GM15510 (cell line): ENCODE measurements around the gene TBC1D17.

Experiments used
- POLR2A ChIP-seq: IDR thresholded peaks from 3 replicates; pipeline ENCODE4 v1.6.1; 2011; ENCODE audit warnings: borderline replicate concordance; ENCODE audit not compliant: insufficient read length; ENCODE audit errors: extremely low read depth

TBC1D17 gene

DNA sequence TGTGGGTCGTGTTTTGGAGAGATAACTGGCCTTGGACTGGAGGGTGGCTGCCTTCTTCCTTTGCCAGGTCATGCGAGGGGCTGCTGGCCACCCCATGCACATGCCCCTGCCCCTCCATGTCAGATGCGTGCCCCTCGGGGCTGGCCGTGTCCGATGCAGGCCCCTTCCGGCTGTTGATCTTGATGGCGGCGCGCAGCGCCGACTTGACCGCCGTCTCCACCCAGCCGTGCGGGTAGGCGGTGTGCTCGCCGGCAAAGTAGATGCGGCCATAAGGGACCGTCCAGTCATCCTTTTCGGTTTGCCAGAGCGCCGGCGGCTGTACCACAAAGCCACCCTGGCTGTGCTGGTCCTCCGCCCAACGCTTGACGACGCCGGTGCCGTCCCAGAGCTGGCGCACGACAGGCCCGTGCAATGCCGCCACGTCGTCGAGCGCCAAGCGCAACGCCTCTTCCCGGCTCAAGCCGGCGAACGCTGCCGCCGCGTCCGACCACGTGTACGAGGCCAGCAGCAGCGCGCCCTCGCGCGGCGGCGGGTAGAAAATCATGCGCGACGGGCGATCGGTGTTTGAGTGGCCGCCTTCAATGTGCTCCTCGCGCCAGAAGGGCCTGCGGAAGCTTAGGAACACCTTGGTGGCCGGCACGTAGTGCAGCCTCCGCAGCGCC is 12.3 kb downstream of the TBC1D17 start:
- TF ChIP-seq POLR2A, result no peak

DNA sequence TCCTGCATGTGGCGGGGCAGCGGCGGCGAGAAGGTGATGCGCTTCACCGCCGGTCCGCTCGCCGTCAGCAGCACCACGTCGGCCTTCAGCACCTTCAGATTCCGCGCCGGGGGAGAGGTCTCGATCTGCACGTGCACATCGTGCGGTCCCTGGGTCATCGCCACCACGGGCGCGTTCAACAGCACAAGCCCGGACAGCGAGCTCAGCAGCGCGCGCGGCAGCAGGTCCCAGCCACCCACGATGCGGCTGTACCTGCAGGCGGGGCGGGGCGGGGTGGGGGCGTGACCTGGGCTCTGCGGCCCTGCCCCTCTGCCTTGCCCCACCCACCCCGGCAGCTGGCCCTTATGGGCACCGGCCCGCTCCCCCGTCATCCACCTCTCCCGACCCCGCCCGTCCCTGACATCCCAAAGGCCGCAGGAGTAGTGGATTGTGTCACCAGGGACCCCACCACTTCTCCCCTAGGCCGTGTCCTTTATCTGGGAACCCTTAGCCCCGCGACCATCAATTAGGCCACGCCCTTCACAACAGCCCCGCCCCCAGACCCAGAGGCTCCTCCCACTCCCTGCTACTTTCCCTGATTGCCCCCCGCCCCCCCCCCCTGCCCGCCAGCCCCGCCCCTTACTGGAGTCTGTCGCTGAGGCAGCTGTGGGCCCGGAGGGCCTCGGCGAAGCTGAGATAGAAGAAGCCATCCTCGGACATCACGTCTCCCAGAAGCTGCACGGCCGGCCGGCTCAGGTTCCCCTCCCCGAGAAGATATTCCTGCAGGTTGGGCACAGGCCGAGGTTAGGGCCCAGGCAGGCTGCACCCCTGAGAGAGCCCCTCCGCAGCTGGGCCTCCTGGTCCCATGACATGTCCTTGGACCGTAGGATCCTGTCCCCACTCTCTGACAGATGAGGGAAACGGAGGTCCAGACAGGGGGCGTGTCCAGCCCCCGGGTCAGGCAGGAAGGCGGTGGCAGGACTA is 13.1 kb downstream of the TBC1D17 start:
- TF ChIP-seq POLR2A, result peak; percentile 52

DNA sequence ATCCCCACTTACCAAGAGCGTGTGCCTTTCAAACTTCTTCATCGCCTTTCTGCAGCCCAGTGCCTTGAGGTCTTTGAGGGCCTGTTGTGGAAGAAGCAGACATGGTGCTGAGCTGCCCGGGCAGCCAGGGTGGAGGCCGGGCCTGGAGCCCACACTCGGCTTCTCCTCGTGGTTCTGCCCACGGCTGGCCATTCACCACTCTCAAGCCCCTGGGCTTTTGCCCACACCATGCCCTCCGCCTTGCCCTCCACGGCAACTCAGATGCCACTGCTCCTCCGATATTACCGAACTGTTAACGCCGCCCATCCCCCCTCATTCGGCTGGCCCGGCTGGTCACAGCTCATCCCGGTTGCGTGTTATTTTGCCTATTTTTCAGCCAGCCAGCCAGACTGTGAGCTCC is 13.9 kb downstream of the TBC1D17 start:
- TF ChIP-seq POLR2A, result no peak

DNA sequence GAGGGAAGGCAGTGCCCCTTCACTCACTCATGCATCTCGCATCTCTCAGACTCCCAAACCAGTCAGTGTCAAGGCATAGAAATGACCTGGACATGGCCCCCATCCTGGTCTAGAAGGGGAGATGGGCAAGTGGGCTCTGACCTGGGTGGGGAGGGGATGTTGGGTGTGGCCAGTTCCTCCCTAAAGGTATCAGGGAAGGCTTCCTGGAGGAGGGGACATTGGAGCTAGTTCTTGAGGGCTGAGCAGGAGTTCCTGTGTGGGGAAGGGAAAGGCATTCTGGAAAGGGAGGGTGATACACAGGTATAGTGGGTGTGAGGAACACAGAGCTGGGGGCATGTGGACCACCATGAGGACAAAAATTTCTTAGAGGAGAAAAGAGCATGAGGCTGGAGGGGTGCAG is 15.2 kb downstream of the TBC1D17 start:
- TF ChIP-seq POLR2A, result no peak

DNA sequence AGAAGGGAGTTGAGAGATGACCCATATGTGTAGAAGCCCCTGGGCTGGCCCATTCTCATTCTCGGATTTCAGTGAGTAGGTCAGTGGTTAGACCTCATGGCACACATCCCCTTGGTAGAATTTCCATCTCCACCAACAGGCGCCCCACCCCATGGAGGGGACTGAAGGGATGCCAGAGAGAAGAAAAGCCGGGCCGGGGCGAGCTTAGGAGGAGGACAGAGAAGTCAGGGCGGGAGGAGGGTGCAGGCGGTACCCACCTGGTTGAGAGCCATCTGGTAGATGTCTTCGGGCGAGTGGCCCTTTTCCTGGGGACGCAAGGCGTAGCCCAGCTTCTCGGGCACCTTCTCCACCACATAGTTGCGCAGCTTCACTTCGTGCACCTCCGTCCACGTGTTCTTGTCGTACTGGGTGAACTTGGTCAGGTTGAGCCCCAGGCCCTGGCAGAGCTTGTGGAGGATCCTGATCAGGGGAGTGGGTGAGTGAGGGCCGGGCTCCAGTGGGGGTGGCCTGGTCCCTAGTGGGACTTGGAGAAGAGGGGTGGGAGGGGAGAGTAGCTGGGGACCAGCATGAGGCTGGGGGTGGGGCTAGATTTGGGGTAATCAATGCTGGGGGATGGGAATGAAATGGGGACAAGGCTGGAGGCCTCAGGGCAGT is 16.6 kb downstream of the TBC1D17 start:
- TF ChIP-seq POLR2A, result no peak

DNA sequence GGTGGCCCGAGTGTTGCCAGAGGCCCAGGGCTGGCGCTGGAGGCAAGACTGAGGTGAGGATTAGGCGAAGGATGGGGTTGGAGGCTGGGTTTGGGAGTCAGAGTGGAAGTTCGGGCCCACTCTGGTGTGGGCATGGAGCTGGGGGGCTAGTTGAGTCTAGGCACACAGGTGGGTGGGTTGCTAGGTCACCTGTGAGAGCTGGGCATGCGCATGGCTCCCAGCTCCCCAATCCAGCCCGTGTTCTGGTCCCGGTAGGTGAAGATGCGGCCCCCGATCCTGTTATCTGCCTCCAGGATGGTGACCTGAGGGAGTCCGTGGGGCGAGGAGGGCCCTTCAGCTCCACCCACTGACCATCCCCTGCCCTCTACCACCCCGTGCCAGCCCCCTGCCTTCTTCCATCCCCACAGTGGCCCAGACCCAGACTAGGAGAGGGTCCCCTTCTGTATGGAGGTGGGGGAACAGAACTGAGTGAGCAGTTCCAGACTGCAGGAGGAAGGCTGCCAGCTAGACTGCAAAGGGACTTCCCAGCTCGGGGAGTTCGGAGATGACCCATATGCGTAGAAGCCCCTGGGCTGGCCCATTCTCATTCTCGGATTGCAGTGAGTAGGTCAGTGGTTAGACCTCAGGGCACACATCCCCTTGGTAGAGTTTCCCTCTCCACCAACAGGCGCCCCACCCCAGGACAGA is 17.5 kb downstream of the TBC1D17 start:
- peak; percentile 29 for TF ChIP-seq POLR2A

DNA sequence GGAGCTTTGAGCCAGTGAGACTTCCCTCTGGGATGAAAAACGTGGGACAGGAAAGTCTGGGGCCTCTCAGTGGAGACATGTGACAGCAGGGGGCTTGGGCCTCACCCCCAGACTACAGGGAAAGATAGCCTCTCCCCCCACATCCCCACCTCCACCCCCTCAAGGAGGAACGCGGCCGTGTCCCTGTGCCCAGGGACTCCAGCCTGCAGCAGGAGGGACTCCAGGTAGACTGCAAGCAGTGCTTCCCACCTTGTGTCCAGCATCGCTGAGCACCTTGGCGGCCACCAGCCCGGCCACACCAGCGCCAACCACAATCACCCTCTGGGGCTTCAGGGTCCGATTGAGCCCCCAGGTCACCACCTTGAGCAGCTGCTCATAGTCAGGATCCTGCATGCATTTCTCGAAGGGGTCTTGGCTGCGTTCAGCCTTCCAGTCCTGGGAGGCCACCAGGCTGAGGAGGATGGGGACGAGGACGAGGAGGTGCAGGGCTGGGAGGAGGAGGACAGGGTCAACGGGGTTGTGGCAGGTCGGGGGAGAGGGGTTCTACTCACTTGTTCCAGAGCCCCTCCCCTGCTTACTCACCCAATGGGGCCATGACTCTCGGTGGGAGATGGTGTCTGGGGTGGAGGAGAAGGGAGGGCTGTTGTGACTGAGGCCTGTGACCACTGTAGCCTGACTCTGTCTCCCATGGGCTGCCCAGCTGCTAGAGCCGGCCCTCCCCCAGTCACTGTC is 18.2 kb downstream of the TBC1D17 start:
- peak; percentile 6 for TF ChIP-seq POLR2A

DNA sequence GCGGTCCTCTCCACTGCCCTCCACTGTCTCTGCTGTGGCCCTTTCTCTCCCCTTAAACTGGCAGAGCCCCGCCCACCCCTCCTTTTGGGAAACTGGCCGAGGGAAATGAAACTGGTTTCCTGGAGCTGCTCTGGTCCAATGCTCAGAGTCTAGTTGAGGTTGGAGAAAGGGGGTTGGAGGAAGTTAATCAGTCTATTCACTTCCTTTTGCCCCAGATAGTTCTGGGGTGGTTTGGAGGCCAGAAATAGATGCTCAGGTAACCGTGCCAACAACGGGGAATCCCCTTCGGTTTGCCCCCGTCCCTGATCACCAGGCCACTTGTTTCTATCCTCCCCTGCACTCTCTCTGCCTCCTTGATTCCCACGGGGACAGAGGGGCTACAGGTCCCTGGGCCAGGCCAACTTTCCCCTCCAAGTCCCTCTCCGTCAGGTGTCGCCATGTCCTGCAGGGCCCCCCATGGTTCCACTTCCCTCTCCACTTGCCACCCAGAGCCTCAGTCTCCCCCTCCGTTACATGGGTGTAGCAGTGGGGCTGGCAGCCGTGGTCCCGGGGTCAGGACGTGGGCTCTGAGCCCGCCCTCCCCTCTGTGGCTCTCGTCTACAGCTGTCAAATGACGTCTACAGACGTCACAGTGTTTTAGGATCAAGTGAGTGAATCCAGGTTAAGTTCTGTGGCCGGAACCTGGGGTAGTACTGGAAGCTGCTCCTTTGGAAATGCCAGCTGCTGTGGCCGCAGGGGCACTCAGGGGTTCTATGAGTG is 19.5 kb downstream of the TBC1D17 start, which contains the start of gene IL4I1:
IL4I1 (minus strand) TSS at position 25 of the 759 bp plus-strand sequence. CDS start 727 bp downstream, outside the sequence.
- no peak for TF ChIP-seq POLR2A

DNA sequence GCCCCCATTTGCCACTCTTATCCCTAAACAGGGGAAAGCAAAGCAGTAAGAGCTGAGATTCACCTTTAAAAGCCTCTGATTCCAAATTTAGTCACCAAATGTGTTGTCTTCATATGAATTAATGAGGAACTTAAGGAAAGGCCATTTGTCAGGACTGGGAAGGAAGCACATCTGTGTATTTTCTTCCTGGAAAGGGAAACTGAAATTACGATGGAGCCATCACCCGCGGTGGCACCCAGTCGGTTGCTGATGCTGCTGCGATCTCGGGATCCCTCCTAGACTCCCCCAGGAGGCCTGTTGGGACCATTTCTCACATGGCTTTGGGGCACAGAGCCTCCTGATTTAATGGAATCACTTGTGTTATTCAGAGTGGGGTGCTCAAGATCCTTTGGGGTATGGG is 26.6 kb downstream of the TBC1D17 start:
- no peak for TF ChIP-seq POLR2A

DNA sequence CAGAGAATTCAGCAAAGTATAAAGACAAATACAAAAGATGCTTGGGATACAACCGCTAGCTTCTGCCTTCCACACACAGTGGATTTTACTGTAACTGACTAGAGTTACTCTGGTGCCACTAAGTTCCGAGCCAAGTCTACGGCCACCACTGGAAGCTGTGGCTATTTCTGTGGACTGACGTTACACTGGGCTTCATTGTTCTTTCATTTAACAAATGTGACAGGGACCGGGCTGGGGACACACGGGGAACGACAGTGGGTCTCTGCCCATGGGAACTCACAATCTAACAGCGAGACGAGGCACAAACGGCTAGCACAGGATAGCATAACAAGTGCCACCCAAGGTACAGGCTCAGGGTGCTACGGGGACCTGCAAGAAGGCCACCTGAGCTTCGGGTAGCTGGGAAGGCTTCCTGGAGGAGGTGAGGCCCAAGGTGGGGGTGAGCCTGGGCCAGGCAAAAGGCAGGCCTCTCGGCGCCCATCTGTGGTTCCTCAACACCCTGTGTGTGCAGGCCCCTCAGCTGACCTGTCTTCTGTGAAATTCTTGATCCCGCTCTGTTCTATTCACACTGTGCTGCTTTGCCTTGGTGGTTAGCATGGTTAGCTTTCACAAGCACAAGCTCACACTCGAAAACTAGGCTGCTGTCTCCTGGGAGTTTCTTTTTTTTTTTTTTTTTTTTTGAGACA is 29.5 kb downstream of the TBC1D17 start:
- peak; percentile 17 for TF ChIP-seq POLR2A

DNA sequence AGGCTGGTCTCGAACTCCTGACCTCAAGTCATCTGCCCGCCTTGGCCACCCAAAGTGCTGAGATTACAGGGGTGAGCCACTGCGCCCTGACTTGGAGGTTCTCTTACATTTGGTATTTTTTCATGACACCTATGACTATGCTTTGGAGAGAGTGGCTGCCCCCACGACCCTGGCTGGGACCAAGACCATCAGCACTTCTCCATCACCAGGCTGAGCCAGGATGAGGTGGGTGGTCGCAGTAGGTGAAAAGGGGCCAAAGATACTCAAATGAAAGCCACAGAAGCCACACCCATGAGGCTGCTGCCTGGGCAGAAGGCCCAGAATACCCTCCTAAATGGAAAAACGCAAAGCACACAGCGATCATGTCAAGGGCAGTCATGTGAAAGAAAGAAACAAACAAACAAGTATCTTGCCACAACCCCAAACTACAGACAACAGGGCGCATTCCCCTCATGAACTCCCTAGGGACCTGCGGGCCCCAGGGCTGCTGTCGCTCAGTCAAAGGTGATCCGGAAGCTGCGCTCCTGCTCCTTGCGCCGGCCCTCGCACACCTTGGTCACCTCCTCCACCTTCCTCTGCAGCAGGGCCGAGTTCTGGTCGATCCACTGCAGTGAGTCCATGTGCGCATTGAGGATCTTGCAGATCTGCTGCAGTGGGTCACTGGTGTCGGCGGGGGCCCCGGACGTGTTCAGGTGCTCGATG is 30.4 kb downstream of the TBC1D17 start:
- peak; percentile 15 for TF ChIP-seq POLR2A
